GM18951 (cell line): Measurements from ENCODE around the gene P2RY8.

Experiments
- POLR2A ChIP-seq: IDR thresholded peaks from 4 replicates; pipeline ENCODE4 v1.6.1; 2011; ENCODE audit warnings: mild to moderate bottlenecking; ENCODE audit not compliant: insufficient read length, insufficient read depth; ENCODE audit errors: extremely low read depth
- in situ Hi-C: fragments of 300-500 bp; cut with MboI; formaldehyde crosslinking; loops from one replicate; pipeline ENCODE4 v1.12.0; 2022; ENCODE audit warnings: low sequenced_read_pairs, mixed read lengths, inconsistent platforms; ENCODE audit not compliant: unreplicated experiment

The P2RY8 gene

GRCh38 chrX:1521459-1521956 lies 15.5 kb downstream of the P2RY8 start:
- in situ Hi-C loops = no loop called here
- peak; percentile 31 for TF ChIP-seq POLR2A

- TF ChIP-seq POLR2A = no peak
These were observed 16.6 kb downstream of the P2RY8 start for GRCh38 chrX:1520350-1520749.

GRCh38 chrX:1519022-1519497 lies 17.9 kb downstream of the P2RY8 start:
- TF ChIP-seq POLR2A = no peak
- in situ Hi-C loops = no loop called here

More at GRCh38 chrX:1520350-1520749, 16.6 kb downstream of the P2RY8 start:
- in situ Hi-C loops = no loop called here

- TF ChIP-seq POLR2A = no peak
- in situ Hi-C loops = no loop called here
These were observed 18.5 kb downstream of the P2RY8 start for GRCh38 chrX:1518512-1518911.

- no peak for TF ChIP-seq POLR2A
- in situ Hi-C loops = no loop called here
These were observed 20.3 kb downstream of the P2RY8 start for GRCh38 chrX:1516596-1517104.

GRCh38 chrX:1511829-1512228 lies 25.2 kb downstream of the P2RY8 start:
- TF ChIP-seq POLR2A = no peak
- in situ Hi-C loops = no loop called here

DNA sequence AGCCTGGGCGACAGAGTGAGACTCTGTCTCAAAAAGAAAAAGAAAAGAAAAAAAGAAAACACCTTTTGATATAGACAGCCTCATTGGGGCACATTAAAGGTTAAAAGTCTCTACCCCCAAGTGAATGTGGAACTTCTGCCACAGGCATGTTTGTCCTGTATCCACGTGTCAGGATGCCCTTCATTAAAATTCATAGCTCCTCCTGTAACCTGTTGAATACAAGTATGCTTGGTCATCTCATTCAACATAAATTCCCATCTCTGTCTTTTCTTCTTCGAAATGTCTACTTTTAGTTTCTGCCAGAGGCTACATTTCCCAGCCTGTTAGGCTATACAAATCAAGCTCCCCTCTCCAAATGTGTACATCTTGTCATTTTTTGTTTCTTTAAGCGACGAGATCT lies 25.8 kb downstream of the P2RY8 start:
- TF ChIP-seq POLR2A = no peak
- in situ Hi-C loops = no loop called here

- in situ Hi-C loops = no loop called here
These were observed 29.2 kb downstream of the P2RY8 start for GRCh38 chrX:1507511-1508463.

DNA sequence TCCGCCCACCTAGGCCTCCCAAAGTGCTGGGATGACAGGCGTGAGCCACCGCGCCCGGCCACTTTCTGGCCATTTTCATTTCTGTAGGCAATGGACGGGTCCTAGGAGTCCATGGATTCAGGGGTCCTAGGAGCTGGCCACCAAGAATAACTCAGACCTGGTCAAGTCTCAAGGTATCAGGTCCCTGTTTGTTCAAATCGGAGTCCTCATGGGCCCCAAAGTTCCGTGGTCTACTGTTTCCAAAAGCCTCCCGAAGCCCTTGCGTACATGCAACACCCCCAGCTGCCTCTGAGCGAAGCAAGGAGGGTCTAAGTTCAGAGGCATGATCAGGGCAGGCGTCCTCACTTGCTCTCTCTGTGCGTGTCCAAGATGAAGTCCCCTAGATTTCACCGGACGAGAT lies 30.1 kb downstream of the P2RY8 start:
- no peak for TF ChIP-seq POLR2A
- in situ Hi-C loops = no loop called here

More at GRCh38 chrX:1507511-1508463, 29.2 kb downstream of the P2RY8 start:
- TF ChIP-seq POLR2A = no peak

DNA sequence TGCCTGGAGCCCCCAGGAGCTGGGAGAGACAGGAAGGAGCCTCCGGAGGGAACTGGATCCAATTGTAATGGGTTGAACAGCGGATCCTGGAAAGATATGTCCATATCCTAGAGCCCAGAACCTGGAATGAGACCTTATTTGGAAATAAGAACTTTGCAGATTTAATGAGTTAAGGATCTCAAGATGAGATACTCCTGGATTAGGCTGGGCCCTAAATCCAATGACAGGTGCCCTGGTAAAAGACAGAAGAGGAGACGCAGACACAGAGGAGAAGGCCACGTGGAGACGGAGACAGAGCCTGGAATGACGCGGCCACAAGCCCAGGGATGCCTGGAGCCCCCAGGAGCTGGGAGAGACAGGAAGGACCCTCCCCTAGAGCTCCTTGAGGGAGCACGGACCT lies 34.1 kb downstream of the P2RY8 start:
- in situ Hi-C loops = no loop called here
- no peak for TF ChIP-seq POLR2A

DNA sequence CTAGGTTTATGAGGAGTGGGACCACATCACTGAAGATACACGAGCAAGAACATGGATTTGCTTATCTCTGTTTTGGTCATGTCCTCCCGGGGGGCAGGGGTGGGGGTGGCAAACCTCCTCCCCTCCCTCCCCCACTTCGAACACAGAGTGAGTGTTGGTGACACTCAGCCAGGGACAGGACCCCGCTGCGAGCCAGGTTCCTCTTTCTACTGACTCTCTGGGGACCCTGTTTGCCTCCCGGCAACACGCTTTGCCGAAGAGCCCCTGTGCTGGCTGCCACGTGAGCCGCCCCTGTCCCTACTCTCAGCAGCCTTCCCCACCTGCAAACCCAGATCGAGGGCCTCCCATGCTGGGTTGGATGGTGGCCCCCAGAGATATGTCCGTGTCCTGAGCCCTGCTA lies 34.7 kb downstream of the P2RY8 start:
- in situ Hi-C loops = no loop called here
- TF ChIP-seq POLR2A = no peak

DNA sequence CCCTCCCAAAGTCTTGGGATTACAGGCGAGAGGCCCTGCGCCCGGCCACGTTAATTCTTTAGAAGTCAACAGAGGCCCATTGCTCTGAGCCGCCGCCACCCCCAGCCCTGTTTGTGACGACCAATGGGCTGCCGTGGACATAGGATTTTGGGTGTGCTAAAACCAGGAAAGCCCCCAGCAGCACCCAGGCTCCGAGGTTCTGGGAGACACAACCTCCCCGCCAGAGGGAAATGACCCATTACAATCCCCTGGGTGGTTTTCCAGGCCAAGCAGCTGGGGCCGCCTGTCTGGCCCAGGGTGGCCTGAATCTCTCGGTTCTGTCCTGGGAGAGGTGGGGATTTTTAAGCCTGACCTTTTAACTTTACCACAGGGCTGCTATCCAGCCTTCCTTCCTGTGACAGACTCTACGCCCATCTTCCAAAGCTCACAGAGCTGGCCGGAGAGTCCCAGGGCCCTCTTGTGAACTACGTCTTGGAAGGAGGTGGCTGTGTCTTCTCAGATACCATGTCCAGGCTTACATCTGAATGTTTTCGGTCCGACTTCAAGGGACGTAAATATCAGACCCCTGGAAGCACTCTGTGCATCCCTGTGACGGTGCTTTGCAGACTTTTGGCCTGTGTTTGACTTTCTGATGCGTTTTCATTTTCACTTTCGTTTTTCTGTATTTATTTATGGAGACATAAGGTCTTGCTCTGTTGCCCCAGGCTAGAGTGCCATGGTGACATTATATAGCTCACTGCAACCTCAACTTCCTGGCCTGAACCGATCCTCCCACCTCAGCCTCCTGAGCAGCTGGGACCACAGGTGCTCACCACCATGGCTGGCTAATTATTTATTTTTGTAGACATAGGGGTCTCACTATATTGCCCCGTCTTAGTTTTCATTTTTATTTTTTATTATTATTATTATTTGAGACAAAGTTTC lies 36.0 kb downstream of the P2RY8 start:
- in situ Hi-C loops = no loop called here
- no peak for TF ChIP-seq POLR2A

- TF ChIP-seq POLR2A = no peak
- in situ Hi-C loops = no loop called here
These were observed 40.9 kb downstream of the P2RY8 start for GRCh38 chrX:1496076-1496475.
